CD4-positive, alpha-beta T cell treated with Interleukin-10 for 1 hour (primary cell): ENCODE measurements around the gene CLEC10A.
"Not testable (repeated sequence)": the region's sequence is repeated elsewhere in the genome, so short reads cannot be mapped to it uniquely, and the experiment has no call there.

ENCODE experiments used
- DNase-seq: peaks from one replicate; pipeline ENCODE4 v3.0.0-alpha.2; 2020

Gene CLEC10A

DNA sequence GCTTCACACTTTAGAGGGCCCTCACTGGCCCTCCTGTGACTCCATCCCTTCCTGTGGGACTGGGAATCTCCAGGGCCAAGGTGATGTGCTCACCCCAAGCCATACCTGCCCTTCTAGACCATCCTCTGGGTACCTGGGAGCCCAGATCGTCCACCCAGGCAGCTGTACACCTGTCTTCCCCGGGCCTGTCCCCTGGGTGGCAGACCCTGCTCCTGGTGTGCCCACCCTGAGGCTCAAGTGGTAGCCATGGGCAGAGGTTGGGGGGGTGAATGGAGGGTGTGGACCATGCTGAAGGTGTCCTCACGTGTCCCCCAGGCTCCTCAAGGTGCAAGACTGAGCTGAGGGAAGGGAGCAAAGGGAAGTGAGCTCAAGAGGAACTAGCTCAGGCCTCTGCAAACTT lies 9.3 kb downstream of the CLEC10A start:
- no peak for DNase-seq

- no peak for DNase-seq
These were observed 11.8 kb downstream of the CLEC10A start for GRCh38 chr17:7068268-7068667.

DNA sequence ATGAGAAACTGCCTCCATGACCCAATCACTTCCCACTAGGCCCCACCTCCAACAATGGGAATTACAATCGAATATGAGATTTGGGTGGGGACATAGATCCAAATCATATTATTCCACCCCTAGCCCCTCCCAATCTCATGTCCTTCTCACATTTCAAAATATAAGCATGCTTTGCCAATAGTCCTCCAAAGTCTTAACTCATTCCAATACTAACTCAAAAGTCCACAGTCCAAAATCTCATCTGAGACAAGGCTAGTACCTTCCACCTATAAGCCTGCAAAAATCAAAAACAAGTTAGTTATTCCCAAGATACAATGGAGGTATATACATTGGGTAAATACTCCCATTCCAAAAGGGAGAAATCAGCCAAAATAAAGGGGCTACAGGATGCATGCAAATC lies 12.9 kb downstream of the CLEC10A start:
- DNase-seq = no peak

GRCh38 chr17:7064261-7064660 lies 15.8 kb downstream of the CLEC10A start:
- no peak for DNase-seq

DNA sequence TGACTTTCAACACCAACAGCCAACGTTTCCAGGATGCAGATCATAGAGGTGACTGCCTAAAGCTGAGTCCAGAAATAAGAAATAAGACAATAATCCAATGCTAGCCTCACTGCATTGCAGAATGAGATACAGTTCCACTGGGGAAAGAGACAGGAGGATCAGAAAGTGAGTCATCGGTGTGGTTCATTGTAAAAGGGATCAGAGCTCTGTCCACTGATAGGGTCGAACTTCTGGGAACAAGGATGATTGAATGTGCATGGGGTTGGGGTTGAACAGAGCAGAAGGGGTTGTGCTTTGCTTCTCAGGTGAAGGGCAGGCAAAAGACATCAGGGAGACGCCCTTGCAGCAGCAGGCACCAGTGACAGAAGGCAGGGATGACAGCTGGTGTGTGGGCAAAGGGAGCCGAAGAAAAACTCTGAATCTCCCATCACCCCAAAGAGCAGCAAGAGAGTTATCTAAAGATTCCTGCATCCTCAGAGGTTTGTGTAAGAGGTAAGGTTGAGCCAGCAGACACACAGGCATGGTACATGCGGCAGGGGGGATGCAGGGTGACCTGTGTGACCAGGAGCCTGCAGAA lies 16.4 kb downstream of the CLEC10A start:
- DNase-seq = no peak

GRCh38 chr17:7060165-7060891 lies 19.7 kb downstream of the CLEC10A start:
- no peak for DNase-seq

GRCh38 chr17:7058831-7059447 lies 21.1 kb downstream of the CLEC10A start:
- DNase-seq = no peak

- no peak for DNase-seq
These were observed 23.7 kb downstream of the CLEC10A start for GRCh38 chr17:7056386-7056785.

DNA sequence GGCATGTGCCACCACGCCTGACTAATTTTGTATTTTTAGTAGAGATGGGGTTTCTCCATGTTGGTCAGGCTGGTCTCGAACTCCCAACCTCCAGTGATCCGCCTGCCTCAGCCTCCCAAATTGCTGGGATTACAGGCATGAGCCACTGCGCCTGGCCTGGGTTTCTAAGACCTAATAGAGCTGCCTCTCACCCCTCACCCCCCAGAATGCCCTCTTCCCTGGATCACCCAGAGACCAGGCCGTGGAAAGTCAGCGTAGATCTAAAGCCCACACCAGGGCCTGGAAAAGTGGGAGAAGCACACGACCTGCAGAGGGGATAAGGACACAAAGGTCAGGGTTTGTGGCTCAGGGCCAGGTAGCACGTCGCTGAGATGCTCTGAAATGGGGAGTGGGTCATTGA lies 29.5 kb downstream of the CLEC10A start:
- DNase-seq = not testable (repeated sequence)

GRCh38 chr17:7048968-7049367 lies 31.1 kb downstream of the CLEC10A start:
- DNase-seq = no peak

- no peak for DNase-seq
These were observed 32.5 kb downstream of the CLEC10A start for GRCh38 chr17:7047566-7047965.

- peak; percentile 91 for DNase-seq
These were observed 33.2 kb downstream of the CLEC10A start for GRCh38 chr17:7046725-7047397.

GRCh38 chr17:7046127-7046724 lies 33.8 kb downstream of the CLEC10A start:
- peak; percentile 49 for DNase-seq

DNA sequence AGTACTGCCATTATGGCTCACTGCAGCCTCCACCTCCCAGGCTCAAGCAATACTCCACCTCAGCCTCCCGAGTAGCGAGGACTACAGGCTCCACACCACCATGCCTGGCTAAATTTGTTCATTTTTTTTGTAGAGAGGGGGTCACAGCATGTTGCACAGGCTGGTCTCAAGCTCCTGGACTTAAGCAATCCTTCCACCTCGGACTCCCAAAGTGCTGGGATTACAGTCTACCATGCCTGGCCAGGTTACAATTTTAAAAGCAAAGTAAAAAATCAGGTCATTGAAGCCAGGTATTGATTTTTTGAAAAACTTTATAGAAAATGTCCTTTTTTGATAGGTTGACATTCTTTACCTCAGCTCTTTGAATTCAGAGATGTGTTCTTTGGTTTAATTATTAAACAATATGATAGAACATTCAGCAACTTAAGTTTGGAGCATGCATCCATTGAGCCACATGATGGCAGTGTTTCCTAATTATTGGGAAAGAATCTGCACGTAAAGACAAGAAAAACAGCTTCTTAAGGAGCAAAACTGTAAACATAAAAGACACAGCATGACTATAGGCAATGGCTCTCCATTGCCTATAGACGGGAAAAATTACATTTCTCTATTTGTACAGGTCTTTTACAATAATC lies 34.4 kb downstream of the CLEC10A start:
- DNase-seq = peak; percentile 85

GRCh38 chr17:7043497-7044198 lies 36.4 kb downstream of the CLEC10A start, which contains the start of gene SLC16A11:
SLC16A11 (minus strand) TSS chr17:7044092; CDS start chr17:7043513, 579 bp downstream.
- peak; percentile 28 for DNase-seq

DNA sequence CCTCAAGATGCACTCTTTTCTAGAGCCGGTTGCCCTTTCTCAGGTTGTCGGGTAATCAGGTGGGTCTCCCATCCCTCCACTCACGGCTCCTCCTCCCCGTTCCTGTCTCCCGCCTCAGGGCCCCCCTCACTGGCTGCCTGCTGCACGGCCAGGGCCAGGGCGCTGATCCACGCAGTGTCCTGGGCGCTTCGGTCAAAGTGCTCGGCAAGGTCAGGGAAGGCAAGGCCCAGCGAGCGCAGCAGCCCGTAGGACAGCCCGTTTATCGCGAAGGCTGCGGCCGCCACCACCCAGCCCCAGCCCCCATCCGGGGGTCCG lies 36.9 kb downstream of the CLEC10A start:
- DNase-seq = no peak

GRCh38 chr17:7042501-7043181 lies 37.4 kb downstream of the CLEC10A start:
- DNase-seq = peak; percentile 55

DNA sequence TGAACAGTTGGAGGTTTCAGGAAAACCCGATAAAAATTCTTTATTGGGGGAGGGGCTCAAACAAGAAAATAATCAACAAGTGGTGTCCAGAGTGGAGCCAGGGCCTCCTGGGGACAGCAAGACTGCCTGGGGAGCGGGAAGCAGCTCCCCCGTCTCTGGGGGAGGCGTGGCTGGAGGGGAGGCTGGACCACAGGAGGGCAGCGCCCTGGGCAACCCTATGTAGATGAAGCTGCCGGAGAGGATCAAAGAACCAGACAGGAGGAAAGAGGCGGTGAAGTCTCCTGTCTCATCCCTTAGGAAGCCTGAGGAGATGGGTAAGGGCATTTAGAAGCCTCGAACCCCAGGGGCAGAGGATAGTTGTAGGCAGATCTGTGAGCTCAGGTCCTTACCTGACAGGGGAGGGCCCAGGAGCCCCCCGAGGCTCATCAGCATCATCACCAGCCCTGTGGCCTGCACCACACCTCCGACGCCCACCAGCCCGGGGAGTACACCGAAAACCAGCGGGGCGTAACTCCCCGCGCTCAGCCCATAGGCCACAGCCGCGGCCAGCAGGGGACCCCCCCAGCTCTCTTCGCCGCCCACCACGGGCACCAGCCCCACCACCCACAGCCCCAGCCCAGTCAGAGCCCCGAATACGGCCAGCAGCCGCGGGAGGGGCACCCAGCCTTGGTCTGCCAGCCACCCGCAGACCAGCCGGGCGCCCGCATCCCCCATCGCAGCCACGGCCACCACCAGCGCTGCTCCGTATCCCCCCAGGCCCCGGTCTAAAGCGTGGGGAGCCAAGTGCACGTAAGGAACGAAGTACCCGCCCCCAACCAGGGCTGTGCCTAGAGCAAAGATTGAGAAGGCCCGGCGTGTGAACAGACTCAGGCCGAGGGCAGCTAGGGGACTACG lies 38.2 kb downstream of the CLEC10A start:
- DNase-seq = peak; percentile 40

- no peak for DNase-seq
These were observed 40.2 kb downstream of the CLEC10A start for GRCh38 chr17:7039832-7040231.

GRCh38 chr17:7038025-7038862 lies 41.8 kb downstream of the CLEC10A start:
- no peak for DNase-seq
